Choroid plexus epithelial cell (primary cell): ENCODE data around the gene ANKRD13A.

Experiments used
- DNase-seq: peaks from one replicate; pipeline ENCODE4 v3.0.0-alpha.2; 2010; ENCODE audit warnings: low read depth
- H3K4me3 ChIP-seq: 2 replicates; pipeline ENCODE4 v1.5.1; 2011; ENCODE audit warnings: low read depth, mild to moderate bottlenecking, control low read depth, low read length, moderate library complexity
- TF ChIP-seq, protein P1 (sequence below): conservative IDR thresholded peaks from 2 replicates; pipeline ENCODE4 v1.5.1; 2011; ENCODE audit warnings: low read depth, mild to moderate bottlenecking, control low read depth, inconsistent platforms, low read length, moderate library complexity

The ANKRD13A gene

DNA sequence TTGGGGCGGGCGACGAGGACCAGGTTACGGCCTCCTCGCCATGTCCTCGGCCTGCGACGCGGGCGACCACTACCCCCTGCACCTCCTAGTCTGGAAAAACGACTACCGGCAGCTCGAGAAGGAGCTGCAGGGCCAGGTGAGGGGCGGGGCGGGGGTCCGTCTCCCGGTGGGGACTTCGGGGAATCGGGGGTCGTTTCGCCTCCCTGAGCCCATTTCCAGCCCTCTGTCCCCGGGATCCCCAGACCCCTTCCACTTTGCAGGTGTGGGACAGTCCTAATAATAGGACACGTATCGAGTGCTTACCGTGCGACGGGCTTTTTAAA lies 380 bp downstream of the ANKRD13A start:
- H3K4me3 ChIP-seq: peak overlapping the region; percentile 88
- no peak for DNase-seq
- TF ChIP-seq, protein P1, sequence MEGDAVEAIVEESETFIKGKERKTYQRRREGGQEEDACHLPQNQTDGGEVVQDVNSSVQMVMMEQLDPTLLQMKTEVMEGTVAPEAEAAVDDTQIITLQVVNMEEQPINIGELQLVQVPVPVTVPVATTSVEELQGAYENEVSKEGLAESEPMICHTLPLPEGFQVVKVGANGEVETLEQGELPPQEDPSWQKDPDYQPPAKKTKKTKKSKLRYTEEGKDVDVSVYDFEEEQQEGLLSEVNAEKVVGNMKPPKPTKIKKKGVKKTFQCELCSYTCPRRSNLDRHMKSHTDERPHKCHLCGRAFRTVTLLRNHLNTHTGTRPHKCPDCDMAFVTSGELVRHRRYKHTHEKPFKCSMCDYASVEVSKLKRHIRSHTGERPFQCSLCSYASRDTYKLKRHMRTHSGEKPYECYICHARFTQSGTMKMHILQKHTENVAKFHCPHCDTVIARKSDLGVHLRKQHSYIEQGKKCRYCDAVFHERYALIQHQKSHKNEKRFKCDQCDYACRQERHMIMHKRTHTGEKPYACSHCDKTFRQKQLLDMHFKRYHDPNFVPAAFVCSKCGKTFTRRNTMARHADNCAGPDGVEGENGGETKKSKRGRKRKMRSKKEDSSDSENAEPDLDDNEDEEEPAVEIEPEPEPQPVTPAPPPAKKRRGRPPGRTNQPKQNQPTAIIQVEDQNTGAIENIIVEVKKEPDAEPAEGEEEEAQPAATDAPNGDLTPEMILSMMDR: no peak

DNA sequence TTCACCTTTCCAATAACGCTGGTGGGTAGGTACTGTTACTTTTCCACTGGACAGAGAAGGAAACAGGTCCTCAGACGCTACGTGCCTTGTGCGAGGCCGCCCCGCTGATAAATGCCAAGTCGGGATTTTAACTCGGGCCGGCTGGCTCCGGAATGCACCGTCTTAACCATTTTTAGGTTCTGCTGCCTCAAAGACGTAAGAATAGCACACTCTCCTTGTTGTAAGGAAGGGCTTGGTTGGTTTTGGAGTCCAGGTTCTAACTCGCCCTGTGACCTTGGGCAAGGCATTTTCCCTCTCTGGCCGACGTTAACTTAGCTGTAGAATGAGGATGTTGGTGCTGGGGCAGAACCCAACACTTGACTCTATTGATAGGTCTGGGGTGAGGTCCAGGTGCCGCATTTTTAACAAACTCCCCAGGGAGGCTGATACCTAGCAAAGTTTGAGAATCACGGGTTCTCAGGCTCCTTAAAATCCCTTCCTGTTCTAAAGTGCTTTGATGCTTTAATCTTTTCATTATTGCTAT lies 814 bp downstream of the ANKRD13A start:
- DNase-seq: peak; percentile 49
- peak overlapping the region; percentile 88 for H3K4me3 ChIP-seq
- TF ChIP-seq, protein P1: no peak

DNA sequence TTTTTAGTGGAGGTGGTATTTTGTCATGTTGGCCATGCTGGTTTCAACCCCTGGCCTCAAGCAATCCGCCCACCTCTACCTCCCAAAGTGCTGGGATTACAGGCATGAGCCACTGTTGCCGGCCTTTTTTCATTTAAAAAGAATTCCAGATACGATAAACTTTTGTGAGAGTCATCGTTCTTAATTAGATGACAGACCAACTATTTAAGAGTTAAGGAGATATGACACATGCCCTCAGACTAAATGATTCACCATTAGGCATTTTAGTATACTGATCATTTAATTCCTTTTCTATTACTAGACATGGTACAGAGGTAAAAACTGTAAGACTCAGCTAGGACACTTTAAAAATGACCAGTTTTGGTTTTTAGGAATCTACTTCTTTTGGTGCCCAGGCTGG lies 2.4 kb downstream of the ANKRD13A start:
- H3K4me3 ChIP-seq: no peak overlapping the region

DNA sequence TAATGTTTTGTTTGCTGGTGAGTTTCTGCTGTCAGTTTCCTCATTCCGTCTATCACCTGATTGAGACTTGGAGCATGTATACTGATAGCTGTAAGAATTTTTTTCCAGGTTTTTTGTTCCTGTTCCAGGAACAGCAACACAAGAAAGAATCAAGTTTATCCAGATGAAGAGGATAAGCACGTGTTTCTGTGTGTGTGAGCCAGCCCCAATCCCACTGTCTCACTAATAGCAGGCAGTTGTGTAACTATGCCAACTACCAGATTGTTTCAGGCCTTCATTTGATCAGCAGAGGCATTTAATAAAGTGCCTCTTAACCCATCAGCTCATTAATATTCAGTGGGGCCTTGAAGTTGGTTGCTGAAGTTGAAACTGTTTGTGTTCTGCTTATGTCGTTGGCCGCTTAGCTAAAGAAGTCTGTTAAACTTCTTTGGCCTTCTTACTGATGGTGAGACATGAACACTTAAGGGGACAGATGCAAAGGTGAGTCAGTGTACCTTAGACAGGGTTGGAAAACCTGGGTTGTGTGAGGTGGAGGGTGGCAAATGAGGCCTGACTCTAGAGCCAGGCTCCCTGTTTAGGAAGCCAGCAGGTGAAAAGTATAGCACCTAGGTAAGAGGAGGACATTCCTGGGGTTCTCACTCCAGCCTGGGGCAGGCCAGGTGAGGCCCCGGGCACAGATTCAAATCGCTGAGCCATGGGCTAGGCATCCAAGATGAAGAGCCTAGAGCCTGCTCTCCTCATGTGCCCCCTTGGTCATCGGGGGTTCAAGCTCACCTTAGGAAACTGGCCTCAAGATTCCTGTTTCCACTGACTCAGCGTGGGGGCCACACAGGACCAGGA lies 3.7 kb downstream of the ANKRD13A start:
- no peak overlapping the region for H3K4me3 ChIP-seq
- DNase-seq: no peak
- TF ChIP-seq, protein P1: no peak

More for the DNA sequence above, 2.4 kb downstream of the ANKRD13A start:
- TF ChIP-seq, protein P1: no peak
- no peak for DNase-seq

DNA sequence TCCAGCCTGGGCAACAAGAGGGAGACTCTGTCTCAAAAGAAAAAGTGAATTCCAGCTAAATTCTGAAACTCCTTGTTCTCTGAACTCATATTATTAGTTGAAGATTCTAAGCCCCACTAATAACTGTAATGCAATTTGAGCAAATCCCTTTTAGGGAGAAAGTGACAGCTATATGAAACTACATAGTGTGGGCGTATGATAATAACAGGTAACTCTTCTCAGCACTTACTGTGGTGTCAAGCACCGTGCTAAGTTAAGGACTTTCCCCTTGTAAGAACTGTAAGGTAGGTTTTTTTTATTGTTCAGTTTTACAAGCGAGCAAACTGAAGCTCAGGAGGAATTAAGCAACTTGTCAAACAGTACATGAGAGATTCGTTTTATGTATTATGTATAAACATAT lies 5.4 kb downstream of the ANKRD13A start:
- no peak for DNase-seq
- H3K4me3 ChIP-seq: no peak overlapping the region
- TF ChIP-seq, protein P1: no peak

DNA sequence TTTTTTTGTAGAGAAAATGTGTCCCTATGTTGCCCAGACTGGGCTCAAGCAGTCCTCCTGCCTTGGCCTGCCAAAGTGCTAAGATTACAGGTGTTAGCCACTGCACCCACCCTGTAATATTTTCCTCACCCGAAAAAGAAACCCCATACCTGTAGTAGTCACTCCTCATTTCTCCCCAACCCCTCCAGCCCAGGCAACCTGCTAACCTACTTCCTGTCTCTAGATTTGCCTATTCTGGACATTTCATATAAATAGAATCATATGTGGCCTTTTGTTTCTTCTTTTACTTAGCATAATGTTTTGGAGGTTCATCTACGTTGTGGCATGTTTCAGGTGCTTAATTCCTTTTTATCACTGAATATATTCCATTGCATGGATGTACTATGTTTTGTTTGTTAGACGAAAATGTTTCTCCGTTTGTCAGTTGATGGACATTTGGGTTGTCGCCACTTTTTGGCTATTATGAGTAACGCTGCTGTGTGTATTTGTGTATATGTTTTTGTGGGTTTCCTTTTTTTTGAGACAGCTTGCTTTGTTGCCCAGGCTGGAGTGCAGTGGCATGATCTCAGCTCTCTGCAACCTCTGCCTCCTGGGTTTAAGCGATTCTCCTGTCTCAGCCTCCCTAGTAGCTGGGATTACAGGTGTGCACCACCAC lies 6.2 kb downstream of the ANKRD13A start:
- DNase-seq: no peak
- TF ChIP-seq, protein P1: no peak
- no peak overlapping the region for H3K4me3 ChIP-seq
